HG03575 (cell line): Measurements from ENCODE around the gene RAD18.

Experiments used
- ATAC-seq: cut with Tn5 transposase; IDR thresholded peaks from one replicate; pipeline ENCODE4 v1.9.1; 2021; ENCODE audit not compliant: unreplicated experiment, insufficient number of reproducible peaks, low FRiP score; ENCODE audit errors: extremely low read depth

The RAD18 gene

GRCh38 chr3:8929860-8930259, 33.4 kb downstream of the RAD18 start:
- no peak for ATAC-seq

GRCh38 chr3:8914491-8914890, 48.8 kb downstream of the RAD18 start:
- no peak for ATAC-seq

DNA sequence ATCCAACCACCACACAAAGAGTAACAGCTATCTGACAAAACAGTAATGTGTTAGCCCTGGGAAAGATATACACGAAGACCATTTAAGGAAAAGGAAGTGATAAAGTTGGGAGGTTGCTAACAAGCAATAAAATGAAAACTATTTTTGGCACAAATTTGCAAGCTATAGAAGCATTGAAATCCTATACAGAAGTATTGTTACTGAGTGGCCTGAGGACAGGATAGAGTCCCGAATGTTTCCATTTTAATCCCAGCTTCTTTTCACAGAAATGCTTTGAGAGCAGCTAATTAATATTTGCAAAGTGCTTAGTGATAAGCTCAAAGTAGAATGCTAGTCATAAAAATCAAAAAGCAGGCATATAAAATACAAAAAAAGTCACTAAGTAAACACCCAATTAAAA, 51.5 kb downstream of the RAD18 start:
- ATAC-seq, result no peak

DNA sequence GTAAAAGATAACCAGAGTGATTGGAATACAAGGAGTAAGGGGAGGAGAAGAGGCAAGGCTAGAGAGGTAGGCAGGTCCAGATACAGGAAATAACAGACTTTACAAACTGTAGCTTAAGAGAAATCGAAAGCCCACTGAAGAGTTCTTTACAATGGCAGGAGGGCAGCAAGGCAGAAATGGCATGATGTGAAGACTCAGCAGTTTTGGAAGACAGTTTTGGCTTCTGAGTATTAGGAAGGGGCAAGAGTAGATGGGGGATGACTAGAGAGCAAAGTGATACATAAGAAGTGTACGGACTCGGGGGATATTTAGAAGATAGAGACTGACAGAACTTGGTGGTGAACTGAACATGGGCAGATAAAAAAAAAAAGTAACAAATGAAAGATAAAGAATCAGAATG, 54.1 kb downstream of the RAD18 start:
- no peak for ATAC-seq

DNA sequence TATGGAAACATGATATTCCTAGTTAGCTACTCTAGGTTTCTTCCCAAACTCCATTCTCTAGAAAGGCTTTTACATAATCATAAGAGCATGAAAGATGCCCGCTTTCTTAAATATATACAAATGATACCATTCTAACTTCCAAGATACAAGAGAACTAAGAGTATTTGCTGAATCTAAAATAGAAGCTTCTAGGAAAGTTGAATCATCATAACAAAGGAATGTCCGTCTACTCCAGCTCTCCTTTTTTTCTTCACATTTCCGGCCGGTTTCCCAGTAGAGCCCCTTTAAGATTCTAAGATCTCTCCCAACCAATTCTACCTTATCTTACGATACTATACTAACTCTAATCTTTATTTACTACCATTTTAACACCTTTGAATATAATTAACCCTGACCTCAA, 60.1 kb downstream of the RAD18 start:
- no peak for ATAC-seq

DNA sequence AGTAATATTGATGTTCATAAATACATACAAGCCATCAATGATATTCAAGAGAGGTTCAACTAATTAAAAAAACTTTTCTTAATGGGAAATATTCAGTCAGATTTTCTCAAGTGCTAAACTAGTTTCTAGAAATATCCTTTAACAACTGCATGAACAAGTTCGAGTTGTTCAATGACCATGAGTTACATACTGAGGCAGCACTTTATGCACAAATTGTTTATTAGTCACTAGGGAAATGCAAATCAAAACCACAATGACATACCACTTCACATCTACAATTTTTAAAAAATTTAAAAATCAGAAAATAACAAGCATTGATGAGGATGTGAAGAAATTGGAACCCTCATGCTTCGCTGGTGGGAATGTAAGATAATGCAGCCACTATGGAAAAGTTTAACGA, 62.4 kb downstream of the RAD18 start:
- no peak for ATAC-seq

GRCh38 chr3:8899876-8900460, 63.3 kb downstream of the RAD18 start:
- ATAC-seq, result no peak

- no peak for ATAC-seq
Observed at GRCh38 chr3:8895829-8896228, 67.4 kb downstream of the RAD18 start.

GRCh38 chr3:8893001-8893400, 70.3 kb downstream of the RAD18 start:
- ATAC-seq, result no peak

- ATAC-seq, result no peak
Observed at GRCh38 chr3:8891774-8892173, 71.5 kb downstream of the RAD18 start.

DNA sequence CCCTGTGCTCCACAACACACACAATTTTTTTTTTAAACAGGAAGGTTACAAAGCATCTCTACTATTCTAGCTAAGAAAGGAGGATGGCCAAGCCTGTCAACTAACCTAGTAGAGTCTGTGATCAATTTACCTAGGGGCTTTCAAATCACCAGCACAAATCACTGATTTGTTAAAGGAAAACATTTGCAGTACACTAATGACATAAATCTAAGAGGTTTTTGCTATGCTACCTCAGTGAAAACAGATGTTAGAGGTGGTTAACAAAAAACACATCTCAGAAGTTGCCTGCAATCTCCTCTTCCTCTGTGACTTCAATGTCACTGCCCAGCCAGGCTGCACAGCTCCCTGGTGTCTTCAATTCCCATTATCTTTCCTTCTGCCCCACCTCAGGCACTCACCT, 72.0 kb downstream of the RAD18 start:
- no peak for ATAC-seq

DNA sequence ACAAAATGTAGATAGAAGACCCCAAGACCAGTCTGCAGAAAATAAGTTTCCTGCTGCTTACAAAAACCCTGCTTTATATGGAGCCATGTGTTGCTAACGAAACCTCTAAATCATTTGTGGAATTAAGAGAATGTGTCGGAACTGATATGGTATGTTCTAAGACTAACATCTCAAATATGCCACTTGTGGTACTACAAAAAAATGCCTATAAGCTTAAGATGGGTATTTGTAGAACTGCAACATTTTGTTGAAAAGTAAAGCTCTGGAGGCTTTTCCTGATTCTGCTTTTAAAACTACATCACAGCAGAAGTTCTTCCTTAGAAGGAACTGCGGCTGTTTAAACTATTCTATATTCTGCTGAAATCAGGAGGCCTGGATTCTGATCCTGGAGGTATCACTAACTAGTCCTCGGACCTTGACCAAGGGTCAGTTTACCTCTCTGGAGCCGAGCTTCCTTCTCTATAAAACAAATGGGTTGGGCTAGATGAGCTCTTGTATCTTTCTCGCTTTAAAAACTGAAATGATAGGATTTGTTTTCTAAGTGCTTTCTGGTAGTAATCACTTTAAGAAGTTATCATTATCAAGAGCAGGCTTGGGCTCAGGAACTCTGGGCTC, 74.9 kb downstream of the RAD18 start:
- no peak for ATAC-seq

DNA sequence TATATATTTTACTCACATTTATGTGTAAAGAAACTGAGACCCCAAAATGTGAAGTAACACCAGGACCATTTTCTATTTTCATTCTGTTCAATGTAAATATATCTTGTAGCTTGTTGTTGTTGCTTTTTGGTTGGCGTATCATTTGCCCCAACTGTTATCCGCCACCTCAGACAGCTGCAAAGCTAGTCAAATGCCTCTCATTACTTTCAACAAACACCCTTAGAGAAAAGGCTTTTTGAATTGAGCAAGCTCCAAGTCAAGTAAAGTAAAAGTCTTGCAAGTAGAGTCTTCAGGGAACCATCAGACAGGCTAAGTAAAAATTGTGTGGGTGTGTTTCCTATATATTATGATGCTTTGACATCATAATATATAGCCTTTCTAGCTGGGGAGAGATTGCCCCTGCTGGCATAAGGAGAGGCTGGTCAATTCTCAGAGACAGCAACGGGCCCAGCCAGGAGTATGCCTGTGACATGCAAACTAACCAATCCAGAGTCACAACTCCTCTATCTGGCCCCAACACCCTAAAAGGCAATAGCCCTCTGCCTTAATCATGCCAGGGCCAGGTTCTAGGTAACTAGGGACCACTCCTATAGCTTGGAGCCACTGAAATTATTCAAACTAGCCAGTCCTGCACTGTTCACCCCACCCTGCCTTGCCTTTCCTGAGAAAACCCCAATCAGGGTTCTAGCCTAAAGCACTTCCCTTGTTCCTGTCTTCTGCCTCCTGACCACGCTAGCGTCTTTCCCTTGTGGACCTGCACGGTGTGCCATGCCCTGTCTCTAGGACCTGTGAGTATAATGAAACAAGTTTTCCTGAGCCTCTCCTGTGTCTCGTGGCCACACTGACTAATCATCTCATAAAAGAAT, 75.6 kb downstream of the RAD18 start:
- ATAC-seq, result no peak

- no peak for ATAC-seq
Observed at GRCh38 chr3:8886546-8886945, 76.7 kb downstream of the RAD18 start.

- no peak for ATAC-seq
Observed at GRCh38 chr3:8885536-8886316, 77.5 kb downstream of the RAD18 start.

- no peak for ATAC-seq
Observed at GRCh38 chr3:8884630-8885290, 78.5 kb downstream of the RAD18 start.

- ATAC-seq, result no peak
Observed at GRCh38 chr3:8882642-8883041, 80.6 kb downstream of the RAD18 start.

DNA sequence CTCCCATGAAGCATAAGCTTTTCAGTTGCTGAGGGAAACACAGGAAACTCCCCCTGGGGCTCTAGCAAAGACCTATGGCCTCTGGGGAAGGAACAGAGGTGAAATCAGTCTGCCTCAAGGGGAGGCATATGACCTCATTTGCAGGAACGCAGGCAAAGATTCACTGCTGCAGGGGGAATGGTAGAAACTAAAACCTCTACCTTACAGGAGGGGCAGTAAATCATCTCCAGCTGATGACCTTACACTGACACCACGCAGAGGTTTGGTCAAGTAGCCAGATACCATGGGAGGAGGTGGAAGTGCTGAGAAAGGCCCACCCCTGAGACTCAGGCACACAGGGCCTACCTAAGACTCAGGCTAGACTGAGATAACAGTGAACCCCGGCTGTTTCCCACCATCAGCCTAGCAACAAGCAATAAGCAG, 81.1 kb downstream of the RAD18 start:
- ATAC-seq, result no peak

DNA sequence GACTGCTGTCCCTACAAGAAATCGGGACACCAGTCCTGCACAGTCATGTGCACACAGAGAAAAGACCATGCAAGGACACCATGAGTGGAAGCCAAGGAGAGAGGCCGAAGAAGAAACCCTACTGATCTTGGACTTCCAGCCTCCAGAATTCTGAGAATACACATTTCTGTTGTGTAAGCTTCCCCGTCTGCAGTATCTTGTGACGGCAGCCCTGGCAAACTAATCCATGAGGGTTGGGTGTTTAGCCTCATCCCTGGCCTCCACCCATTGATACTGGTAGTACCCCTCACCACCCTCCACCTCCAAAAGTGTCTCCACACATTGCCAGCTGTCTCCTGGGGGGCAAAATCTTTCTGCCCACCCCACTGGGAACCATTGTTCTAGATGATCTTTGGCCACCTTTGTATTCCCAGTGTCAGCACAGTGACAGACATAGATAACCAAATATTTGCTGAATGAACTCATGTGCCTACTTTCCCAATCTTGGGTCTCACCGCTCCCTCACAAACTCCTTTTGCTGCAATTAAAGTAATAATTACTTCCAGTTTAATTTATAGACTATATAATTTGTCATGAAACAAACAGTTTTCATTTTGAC, 83.8 kb downstream of the RAD18 start:
- no peak for ATAC-seq
